GM23338 (cell line): ENCODE measurements around the gene CNTNAP5. TPM values are rescaled to one million over a fixed set of nuclear protein-coding genes. Genes with fewer than 3 reads are reported as not detected.

Experiments used
- ATAC-seq: fragments of 200-7000 bp; cut with Tn5 transposase; 3 replicates; pipeline ENCODE4 v1.9.1; 2020
- DNase-seq: peaks from one replicate; pipeline ENCODE4 v3.0.0-alpha.2; 2015; ENCODE audit warnings: low spot score
- H2AFZ ChIP-seq: fragments of 200-600 bp; sonication (generic); 2 replicates; pipeline ENCODE4 v1.8.0; 2016; ENCODE audit warnings: antibody characterized with exemption, mild to moderate bottlenecking, moderate library complexity
- H3F3A ChIP-seq: fragments of 200-600 bp; sonication (generic); replicated peaks from 2 replicates; pipeline ENCODE4 v1.8.0; 2017; ENCODE audit warnings: antibody characterized with exemption, mixed run types, low read depth
- H3K27ac ChIP-seq: fragments of 200-600 bp; sonication (generic); 2 replicates; pipeline ENCODE4 v1.6.1; 2016; ENCODE audit warnings: low read depth
- H3K27me3 ChIP-seq: fragments of 200-600 bp; sonication (generic); 2 replicates; pipeline ENCODE4 v1.8.0; 2016; ENCODE audit warnings: mild to moderate bottlenecking, mixed run types, moderate library complexity; ENCODE audit not compliant: insufficient read depth
- H3K36me3 ChIP-seq: fragments of 200-600 bp; sonication (generic); 2 replicates; pipeline ENCODE4 v1.8.0; 2016; ENCODE audit warnings: mild to moderate bottlenecking; ENCODE audit not compliant: insufficient read depth
- H3K4me1 ChIP-seq: fragments of 200-600 bp; sonication (generic); 2 replicates; pipeline ENCODE4 v1.8.0; 2016; ENCODE audit warnings: mild to moderate bottlenecking, moderate library complexity; ENCODE audit not compliant: insufficient read depth
- H3K4me2 ChIP-seq: fragments of 200-600 bp; sonication (generic); 2 replicates; pipeline ENCODE4 v1.7.1; 2017; ENCODE audit warnings: mixed run types
- H3K4me3 ChIP-seq: fragments of 200-600 bp; sonication (generic); 2 replicates; pipeline ENCODE4 v1.6.1; 2016; ENCODE audit warnings: mixed run types
- H3K79me2 ChIP-seq: fragments of 200-600 bp; sonication (generic); replicated peaks from 2 replicates; pipeline ENCODE4 v1.8.0; 2017; ENCODE audit warnings: mild to moderate bottlenecking; ENCODE audit not compliant: insufficient read depth
- H3K9me2 ChIP-seq: fragments of 200-600 bp; sonication (generic); 2 replicates; pipeline ENCODE4 v1.8.0; 2017; ENCODE audit not compliant: insufficient read depth
- H4K20me1 ChIP-seq: fragments of 200-600 bp; sonication (generic); replicated peaks from 2 replicates; pipeline ENCODE4 v1.8.0; 2017; ENCODE audit warnings: mild to moderate bottlenecking; ENCODE audit not compliant: insufficient read depth
- H3K27ac Mint-ChIP-seq: 2 replicates; pipeline ENCODE4 v1.8.0; 2020; ENCODE audit warnings: inconsistent platforms, mild to moderate bottlenecking, moderate library complexity, mixed read lengths
- H3K27me3 Mint-ChIP-seq: 3 replicates; pipeline ENCODE4 v1.8.0; 2022; ENCODE audit warnings: low read depth, mild to moderate bottlenecking, moderate library complexity, mixed read lengths, inconsistent platforms; ENCODE audit not compliant: insufficient read depth, poor library complexity
- H3K36me3 Mint-ChIP-seq: 3 replicates; pipeline ENCODE4 v1.8.0; 2021; ENCODE audit warnings: low read depth, mild to moderate bottlenecking, inconsistent platforms, moderate library complexity, mixed read lengths
- H3K4me1 Mint-ChIP-seq: 3 replicates; pipeline ENCODE4 v1.8.0; 2020; ENCODE audit warnings: mild to moderate bottlenecking, inconsistent platforms, mixed read lengths
- H3K4me3 Mint-ChIP-seq: 3 replicates; pipeline ENCODE4 v1.8.0; 2021; ENCODE audit warnings: moderate library complexity, mild to moderate bottlenecking, inconsistent platforms, mixed read lengths
- H3K9me3 Mint-ChIP-seq: 3 replicates; pipeline ENCODE4 v1.8.0; 2020; ENCODE audit warnings: moderate library complexity, mild to moderate bottlenecking, inconsistent platforms, mixed read lengths
- EZH2phosphoT487 ChIP-seq: fragments of 200-600 bp; sonication (generic); IDR thresholded peaks from one replicate; pipeline ENCODE4 v1.8.1; 2018; ENCODE audit warnings: antibody characterized with exemption; ENCODE audit not compliant: unreplicated experiment
- JUNB ChIP-seq: IDR thresholded peaks from one replicate; pipeline ENCODE4 v1.6.1; 2016; ENCODE audit warnings: antibody characterized with exemption; ENCODE audit not compliant: unreplicated experiment
- NANOG ChIP-seq: IDR thresholded peaks from 2 replicates; pipeline ENCODE4 v1.6.1; 2016; ENCODE audit warnings: antibody characterized with exemption, borderline replicate concordance
- POLR2AphosphoS5 ChIP-seq: IDR thresholded peaks from 2 replicates; pipeline ENCODE4 v1.6.1; 2016; ENCODE audit warnings: antibody characterized with exemption, low read depth
- REST ChIP-seq: IDR thresholded peaks from one replicate; pipeline ENCODE4 v1.6.1; 2018; ENCODE audit warnings: antibody characterized with exemption; ENCODE audit not compliant: unreplicated experiment
- ZNF331 ChIP-seq: fragments of 250-450 bp; sonication (Bioruptor Pico); IDR thresholded peaks from 2 replicates; pipeline ENCODE4 v1.5.0; 2020; ENCODE audit warnings: low read depth, mild to moderate bottlenecking, moderate library complexity
- ZNF462 ChIP-seq: fragments of 250-450 bp; sonication (Bioruptor Pico); IDR thresholded peaks from 2 replicates; pipeline ENCODE4 v1.5.0; 2020; ENCODE audit warnings: mild to moderate bottlenecking, moderate library complexity
- polyA plus RNA-seq: library from polyadenylated mRNA; unstranded; fragments of >200 nt; fragmentation: Nextera tagmentation; extraction: Ambion mirVana; gene quantifications from 2 replicates; pipeline ENCODE4 v1.2.1, GENCODE V29; 2016
- total RNA-seq: library from RNA; depleted of rRNA; stranded (reverse); fragments of >200 nt; shearing (Covaris generic); gene quantifications from 2 replicates; pipeline ENCODE4 v1.2.3, GENCODE V29; 2014
- TF ChIP-seq, protein P1 (sequence below), 2 experiments: fragments of 200-600 bp in 1 of 2; sonication (generic) in 1 of 2; conservative IDR thresholded peaks; 2 replicates each; pipeline versions ENCODE4 v1.5.1 to v1.6.1; 2016 to 2017; ENCODE audit warnings: antibody characterized with exemption in 2 of 2, low read depth in 2 of 2, mild to moderate bottlenecking in 2 of 2, moderate library complexity in 1 of 2
- TF ChIP-seq, protein P2 (sequence below): IDR thresholded peaks from 2 replicates; pipeline ENCODE4 v1.6.1; 2016; ENCODE audit warnings: antibody characterized with exemption

The CNTNAP5 gene
- total and polyA plus RNA-seq, 2 experiments from 2014 or later = 0.49 to 0.50 TPM

GRCh38 chr2:124201713-124202112 is 176.6 kb downstream of the CNTNAP5 start (continued):
- TF ChIP-seq ZNF462 (CRISPR knock-in tag) (no peak), EZH2phosphoT487 (no peak), POLR2AphosphoS5 (no peak)

- Histone ChIP-seq H3K9me2 (peaks cover 16% of the 10 kb centered on the region; the same call in 1 of the 2 replicates), H4K20me1 (no peaks in the 10 kb centered on the region), H3F3A (no peaks in the 10 kb centered on the region), H3K36me3 (no peaks in the 10 kb centered on the region), H3K27ac (no peak overlapping the region), H3K4me2 (no peak overlapping the region), H3K27me3 (no peaks in the 10 kb centered on the region), H3K79me2 (no peaks in the 10 kb centered on the region), H2AFZ (no peak overlapping the region), H3K4me1 (no peaks in the 10 kb centered on the region), H3K4me3 (no peak overlapping the region)
- H3K9me3 Mint-ChIP-seq = peaks cover 11% of the 10 kb centered on the region; the same call in 2 of the 3 replicates
- no peak overlapping the region for H3K27ac Mint-ChIP-seq
- DNase-seq (no peak), ATAC-seq (no peak)
- H3K4me1 Mint-ChIP-seq = peaks cover 7% of the 10 kb centered on the region
- no peak for TF ChIP-seq REST
- TF ChIP-seq, protein P1, sequence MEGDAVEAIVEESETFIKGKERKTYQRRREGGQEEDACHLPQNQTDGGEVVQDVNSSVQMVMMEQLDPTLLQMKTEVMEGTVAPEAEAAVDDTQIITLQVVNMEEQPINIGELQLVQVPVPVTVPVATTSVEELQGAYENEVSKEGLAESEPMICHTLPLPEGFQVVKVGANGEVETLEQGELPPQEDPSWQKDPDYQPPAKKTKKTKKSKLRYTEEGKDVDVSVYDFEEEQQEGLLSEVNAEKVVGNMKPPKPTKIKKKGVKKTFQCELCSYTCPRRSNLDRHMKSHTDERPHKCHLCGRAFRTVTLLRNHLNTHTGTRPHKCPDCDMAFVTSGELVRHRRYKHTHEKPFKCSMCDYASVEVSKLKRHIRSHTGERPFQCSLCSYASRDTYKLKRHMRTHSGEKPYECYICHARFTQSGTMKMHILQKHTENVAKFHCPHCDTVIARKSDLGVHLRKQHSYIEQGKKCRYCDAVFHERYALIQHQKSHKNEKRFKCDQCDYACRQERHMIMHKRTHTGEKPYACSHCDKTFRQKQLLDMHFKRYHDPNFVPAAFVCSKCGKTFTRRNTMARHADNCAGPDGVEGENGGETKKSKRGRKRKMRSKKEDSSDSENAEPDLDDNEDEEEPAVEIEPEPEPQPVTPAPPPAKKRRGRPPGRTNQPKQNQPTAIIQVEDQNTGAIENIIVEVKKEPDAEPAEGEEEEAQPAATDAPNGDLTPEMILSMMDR (conservative IDR thresholded peaks at IDR 0.05; ENCODE audit: low read depth in 2 of 2) = no peak
- TF ChIP-seq POLR2AphosphoS5 = no peak
- TF ChIP-seq, protein P2, sequence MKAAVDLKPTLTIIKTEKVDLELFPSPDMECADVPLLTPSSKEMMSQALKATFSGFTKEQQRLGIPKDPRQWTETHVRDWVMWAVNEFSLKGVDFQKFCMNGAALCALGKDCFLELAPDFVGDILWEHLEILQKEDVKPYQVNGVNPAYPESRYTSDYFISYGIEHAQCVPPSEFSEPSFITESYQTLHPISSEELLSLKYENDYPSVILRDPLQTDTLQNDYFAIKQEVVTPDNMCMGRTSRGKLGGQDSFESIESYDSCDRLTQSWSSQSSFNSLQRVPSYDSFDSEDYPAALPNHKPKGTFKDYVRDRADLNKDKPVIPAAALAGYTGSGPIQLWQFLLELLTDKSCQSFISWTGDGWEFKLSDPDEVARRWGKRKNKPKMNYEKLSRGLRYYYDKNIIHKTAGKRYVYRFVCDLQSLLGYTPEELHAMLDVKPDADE = no peak
- TF ChIP-seq ZNF331 (CRISPR knock-in tag) = no peak
- TF ChIP-seq JUNB = no peak
- TF ChIP-seq NANOG = no peak
- H3K36me3 Mint-ChIP-seq = peaks cover 11% of the 10 kb centered on the region; the same call in 2 of the 3 replicates
- H3K27me3 Mint-ChIP-seq = no peaks in the 10 kb centered on the region
- no peak overlapping the region for H3K4me3 Mint-ChIP-seq
Observed at GRCh38 chr2:124209441-124209840, 184.4 kb downstream of the CNTNAP5 start.
